Kidney capillary endothelial cell (primary cell): Measurements from ENCODE around the gene MTERF2.
"Not testable (repeated sequence)": the region's sequence is repeated elsewhere in the genome, so short reads cannot be mapped to it uniquely, and the experiment has no call there.

Source experiments
- DNase-seq: peaks from one replicate; pipeline ENCODE4 v3.0.0-alpha.2; 2018; ENCODE audit warnings: low spot score

Gene MTERF2

DNA sequence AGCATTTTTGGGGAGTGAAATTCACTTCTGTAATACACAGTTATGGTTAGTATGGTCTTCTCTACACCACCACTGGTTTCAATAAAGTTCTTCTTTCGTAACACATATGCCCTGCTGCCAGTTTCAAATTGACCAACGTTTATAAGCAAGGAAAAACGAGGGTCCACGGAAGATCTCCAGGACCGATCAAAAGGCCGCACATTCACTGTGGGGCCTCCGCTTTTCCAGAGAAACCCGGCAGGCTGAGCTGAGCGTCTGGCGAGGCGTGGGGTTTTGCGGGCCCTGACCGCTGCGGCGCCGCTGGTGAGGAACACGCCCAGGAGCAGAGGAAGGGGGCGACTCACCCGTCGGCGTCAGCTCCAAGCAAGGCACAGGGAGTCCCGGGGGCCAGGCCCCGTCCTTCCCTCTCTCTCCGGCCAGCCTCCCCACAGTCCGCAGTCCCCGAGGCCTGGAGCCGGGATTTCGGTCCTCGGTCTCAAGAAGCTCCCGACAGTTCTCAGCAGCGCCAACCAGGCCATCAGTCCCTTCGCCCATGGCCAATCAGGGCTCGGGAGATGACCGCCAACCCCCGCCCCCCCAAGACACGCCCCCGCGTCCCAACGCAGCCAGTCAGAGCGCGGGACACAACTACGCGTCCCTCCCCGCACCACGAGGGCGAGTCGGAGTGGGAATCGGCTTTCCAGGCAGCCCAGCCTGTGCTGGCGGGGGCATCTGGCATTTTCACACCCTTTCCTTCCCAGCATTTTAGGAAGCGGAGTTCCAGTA lies at the start of gene MTERF2:
Gene MTERF2 (minus strand): TSS at position 522 of the 765 bp plus-strand sequence. CDS start 8,432 bp downstream, outside the sequence.
- DNase-seq = peak; percentile 82

DNA sequence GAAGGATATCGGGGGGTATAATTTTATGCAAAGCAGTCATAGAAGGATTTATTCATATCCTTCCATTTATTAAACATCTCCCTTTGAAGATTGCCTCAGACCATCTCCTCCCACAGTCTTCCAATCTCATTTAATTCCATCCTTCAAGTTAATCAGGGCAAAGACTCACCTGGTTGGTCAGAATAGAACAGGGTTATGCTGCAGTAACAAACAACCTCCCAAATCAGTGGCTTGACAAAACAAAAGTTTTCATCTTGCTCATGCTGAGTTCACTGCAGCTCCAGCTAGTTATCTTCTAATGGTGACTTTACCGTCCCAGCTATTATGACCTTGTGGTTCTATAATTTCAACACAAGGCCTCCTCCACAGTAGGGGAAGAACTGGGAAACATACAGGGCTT lies 48.8 kb upstream of the MTERF2 start:
- DNase-seq = no peak

DNA sequence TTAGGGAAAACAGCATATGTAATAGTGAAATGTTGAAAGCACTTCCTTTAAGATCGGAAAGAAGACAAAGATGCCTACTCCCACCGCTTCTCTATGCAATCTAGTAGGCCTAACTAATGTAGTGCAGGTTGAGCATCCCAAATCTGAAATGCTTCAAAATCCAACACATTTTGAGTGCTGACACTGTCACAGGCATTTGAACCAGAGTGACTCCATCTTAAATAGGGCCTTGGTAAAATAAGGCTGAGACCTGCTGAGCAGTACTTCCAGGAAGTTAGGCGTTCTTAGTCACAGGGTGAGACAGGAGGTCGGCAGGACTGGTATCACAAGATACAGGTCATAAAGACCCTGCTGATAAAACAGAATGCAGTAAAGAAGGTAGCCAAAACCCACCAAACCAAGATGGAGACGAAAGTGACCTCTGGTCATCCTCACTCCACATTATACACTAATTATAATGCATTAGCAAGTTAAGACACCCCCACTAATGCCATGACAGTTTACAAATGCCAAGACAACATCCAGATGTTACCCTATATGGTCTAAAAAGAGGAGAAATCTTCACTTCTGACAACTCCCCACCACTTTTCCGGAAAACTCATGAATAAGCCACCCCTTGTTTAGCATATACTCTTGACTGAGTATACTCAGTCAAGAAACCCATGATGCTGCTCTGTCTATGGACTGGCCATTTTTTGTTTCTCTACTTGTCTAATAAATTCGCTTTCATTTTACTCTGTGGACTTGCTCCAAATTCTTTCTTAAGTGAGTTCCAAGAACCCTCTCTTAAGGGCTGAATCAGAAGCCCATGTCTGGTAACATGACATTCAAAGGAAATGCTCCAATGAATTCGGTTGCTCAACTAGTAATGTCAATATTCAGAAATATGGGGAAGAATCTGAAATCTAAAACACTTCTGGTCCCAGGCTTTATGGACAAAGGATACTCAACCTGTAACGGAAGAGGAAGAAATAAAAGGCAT lies 47.1 kb upstream of the MTERF2 start:
- DNase-seq = no peak

DNA sequence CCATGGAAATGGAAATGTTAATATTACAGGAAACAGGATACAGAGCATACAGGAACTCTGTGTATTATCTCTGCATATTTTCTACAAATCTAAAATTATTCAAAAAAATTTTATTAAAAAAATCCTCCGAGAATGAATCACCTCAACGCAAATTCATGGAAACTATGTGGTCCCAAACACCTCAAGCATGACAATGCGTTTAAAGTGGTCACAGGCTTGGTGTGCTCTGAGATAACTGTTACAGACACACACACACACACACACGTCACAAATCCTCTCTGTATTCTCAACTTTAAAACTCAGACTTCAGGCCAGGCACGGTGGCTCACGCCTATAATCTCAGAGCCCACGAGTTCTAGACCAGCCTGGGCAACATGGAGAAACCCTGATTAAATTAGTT lies 45.3 kb upstream of the MTERF2 start:
- no peak for DNase-seq

DNA sequence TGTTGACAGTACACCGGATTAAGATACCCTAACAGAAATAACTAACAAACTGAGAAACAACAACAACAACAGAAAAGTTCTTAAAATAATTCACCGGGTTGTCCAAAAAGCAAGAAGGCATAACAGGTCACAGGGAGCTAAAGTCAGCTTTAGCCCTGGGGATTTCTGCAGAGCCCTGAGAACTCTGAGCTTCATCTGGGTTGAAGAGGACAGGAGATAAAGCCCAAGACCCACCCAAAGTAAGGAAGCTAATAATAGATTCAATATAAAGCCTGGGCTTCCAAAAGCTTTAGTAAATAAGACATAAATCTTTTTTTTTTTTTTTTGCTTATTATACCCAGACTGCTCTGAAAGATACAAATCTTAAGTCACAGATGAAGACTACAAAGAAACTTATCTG lies 44.1 kb upstream of the MTERF2 start:
- DNase-seq = no peak

GRCh38 chr12:107029081-107029480 lies 42.1 kb upstream of the MTERF2 start:
- DNase-seq = no peak

GRCh38 chr12:107027636-107028053 lies 40.7 kb upstream of the MTERF2 start:
- peak; percentile 88 for DNase-seq

DNA sequence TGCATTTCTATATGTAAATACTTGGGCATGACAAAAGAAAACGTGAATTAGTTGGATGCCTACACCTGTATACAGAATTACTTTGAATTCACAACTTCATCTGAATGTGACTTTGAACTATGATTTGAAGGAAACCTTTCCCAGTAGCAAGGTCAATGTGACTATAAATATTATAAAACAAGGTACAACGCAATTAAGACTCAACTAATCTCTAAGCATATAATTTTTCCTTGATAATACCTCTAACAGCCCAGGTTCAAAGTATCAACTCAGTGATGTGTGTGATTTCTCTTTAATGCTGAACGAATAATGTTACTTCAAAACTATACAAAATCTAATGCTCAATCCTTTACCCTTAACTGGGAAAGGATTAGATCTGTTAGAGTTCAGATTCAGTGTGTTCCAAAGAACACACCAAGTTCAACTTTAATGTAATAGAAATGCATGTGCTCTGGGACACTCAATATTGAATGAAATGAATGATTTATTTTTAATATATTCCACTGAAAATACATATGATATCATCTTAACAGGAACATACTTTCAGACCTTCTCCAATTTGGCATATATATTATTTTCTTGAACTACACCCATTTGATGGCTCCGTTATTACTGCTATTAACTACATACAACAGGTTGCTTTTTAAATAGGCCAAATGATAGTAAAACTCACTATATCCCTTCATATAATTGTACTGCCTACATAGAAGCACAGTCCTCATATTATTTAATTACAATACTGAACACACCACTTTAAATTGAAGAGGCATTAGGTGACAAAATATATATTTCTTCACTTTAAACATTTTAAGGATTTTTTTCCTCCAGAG lies 40.1 kb upstream of the MTERF2 start:
- no peak for DNase-seq

- DNase-seq = not testable (repeated sequence)
Measured at GRCh38 chr12:107026356-107026755, 39.4 kb upstream of the MTERF2 start.

GRCh38 chr12:107025671-107026070 lies 38.7 kb upstream of the MTERF2 start:
- DNase-seq = no peak

GRCh38 chr12:107019546-107019945 lies 32.6 kb upstream of the MTERF2 start:
- DNase-seq = no peak

- no peak for DNase-seq
Measured at GRCh38 chr12:107017042-107017441, 30.1 kb upstream of the MTERF2 start.

- DNase-seq = no peak
Measured at GRCh38 chr12:107014055-107014454, 27.1 kb upstream of the MTERF2 start.

DNA sequence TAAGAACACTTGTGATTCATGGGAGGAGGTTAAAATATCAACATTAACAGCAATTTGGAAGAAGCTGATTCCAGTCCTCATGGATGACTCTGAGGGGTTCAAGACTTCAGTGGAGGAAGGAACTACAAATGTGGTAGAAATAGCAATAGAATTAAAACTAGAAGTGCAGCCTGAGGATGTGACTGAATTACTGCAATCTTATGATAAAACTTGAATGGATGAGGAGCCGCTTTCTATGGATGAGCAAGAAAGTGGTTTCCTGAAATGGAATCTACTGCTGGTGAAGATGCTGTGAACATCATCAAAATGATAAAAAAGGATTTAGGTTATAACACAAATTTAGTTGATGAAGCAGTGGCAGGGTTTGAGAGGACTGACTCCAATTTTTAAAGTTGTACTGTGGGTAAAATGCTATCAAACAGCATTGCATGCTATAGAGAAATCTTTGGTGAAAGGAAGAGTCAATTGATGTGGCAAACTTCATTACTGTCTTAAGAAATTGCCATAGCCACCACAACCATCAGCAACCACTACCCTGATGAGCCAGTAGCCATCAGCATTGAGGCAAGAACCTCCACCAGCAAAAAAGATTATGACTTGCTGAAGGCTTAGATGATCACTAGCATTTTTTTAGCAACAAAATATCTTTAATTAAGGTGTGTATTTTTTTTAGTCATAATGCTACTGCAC lies 25.9 kb upstream of the MTERF2 start:
- DNase-seq = no peak

- DNase-seq = no peak
Measured at GRCh38 chr12:107011519-107011918, 24.6 kb upstream of the MTERF2 start.

- DNase-seq = no peak
Measured at GRCh38 chr12:107007411-107007810, 20.5 kb upstream of the MTERF2 start.

DNA sequence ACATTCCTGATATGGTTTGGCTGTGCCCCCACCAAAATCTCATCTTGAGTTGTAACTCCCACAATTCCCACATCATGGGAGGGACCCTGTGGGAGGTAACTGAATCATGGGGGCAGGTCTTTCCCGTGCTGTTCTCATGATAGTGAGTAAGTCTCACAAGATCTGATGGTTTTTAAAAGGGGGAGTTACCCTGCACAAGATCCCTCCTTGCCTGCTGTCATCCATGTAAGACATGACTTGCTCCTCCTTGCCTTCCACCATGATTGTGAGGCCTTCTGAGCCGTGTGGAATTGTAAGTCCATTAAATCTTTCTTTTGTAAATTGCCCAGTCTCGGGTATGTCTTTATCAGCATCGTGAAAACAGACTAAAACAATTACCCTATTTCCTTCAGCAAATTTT lies 15.7 kb upstream of the MTERF2 start:
- DNase-seq = not testable (repeated sequence)

- DNase-seq = no peak
Measured at GRCh38 chr12:106999446-106999845, 12.5 kb upstream of the MTERF2 start.

DNA sequence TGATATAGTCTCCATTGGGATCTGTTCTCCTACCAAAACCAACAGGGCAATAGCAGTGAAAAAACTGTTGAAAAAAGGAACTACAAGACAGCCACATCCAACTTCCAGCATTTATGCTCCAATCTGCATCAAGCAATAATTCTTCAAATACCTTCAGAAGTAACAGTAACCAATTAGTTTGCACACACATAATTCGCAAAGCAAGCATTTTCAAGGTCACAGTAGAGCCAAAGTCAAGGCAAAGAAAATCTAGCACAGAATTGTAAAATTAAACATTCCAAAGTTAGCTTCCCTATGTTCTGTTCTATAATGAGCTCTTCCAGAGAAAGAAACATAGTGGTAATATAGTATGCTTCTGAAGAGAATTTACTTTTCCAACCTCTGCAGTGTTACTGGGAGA lies 11.0 kb upstream of the MTERF2 start:
- DNase-seq = no peak

DNA sequence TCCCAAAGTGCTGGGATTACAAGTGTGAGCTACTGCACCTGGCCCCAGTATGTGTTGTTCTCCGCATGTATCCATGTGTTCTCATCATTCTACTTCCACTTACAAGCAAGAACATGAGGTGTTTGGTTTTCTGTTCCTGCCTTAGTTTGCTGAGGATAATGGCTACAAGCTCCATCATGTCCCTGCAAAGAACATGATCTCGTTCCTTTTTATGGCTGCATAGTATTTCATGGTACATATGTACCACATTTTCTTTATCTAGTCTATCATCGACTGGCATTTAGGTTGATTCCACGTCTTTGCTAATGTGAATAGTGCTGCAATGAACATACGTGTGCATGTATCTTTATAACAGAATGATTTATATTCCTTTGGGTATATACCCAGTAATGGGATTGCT lies 9.2 kb upstream of the MTERF2 start:
- DNase-seq = not testable (repeated sequence)

DNA sequence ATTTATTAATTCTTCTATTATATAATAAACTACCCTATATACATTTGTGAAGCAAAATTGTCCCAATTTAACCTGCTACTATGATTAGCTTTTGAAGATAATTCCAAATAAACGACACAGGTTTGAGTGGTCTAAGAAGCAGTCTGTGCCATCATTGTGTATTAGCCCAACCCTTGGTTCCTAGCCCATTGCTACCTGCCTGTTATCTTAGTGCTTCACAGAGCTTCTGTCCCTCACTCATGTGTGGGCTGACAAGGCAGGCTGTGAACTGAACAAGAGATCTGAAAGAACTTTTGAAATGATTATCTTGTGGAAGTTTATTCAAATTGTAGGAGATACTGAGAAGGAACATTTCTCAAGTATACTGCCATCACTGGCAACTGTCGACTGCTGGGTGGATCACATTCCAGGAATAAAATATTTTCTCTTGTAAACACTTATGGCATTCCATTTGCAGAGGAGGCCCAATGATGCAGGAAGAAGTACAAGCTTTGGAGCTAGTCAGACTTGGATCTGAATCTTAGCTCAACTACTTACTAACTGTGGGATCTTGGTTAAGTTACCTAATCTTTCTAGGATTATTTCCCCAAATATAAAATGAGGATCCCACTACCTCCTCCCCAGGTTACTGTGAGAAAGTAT lies 7.8 kb upstream of the MTERF2 start:
- DNase-seq = no peak
